ENCODE data around the gene SALL3.

- no peak for TF ChIP-seq CTCF (conservative IDR thresholded peaks at IDR 0.05; ENCODE audit: low read depth in 2 of 2)
- no peak for TF ChIP-seq STAT1 (IDR thresholded peaks at IDR 0.05; ENCODE audit: unreplicated experiment)
- no peak for TF ChIP-seq POLR2AphosphoS5 (IDR thresholded peaks at IDR 0.05; ENCODE audit: low read depth)
- TF ChIP-seq EZH2phosphoT487 (IDR thresholded peaks at IDR 0.05; ENCODE audit: unreplicated experiment): no peak
These were observed 11.8 kb downstream of the SALL3 start for GRCh38 chr18:78991446-78991845.

Data from GM23338 (cell line).